ENCODE measurements around the gene CRACR2A.

Gene CRACR2A

DNA sequence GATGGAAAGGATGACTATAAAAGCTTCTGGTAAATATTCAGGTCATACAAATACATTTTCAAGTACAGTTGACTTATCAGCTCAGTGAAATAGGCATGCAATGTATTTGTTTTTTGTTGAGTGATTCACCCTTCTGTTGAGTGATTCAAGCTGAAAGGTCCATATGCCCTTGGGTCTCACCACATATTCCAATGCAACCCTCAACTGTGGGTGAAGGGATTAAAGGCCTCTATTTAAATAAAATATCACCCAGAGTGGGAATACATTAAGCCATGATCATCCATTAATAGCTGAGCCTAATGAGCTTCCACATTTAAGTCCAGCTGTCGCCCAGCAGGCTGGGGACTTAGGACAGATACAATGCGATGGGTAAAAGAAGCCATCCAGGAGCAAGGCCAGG, 120.2 kb downstream of the CRACR2A start:
- Histone ChIP-seq H3K4me1 (ENCODE audit: insufficient read depth, low read length) (no peaks in the 10 kb centered on the region), H3K36me3 (ENCODE audit: insufficient read depth, low read length) (no peaks in the 10 kb centered on the region), H3K4me3 (ENCODE audit: low read length) (no peak overlapping the region)

DNA sequence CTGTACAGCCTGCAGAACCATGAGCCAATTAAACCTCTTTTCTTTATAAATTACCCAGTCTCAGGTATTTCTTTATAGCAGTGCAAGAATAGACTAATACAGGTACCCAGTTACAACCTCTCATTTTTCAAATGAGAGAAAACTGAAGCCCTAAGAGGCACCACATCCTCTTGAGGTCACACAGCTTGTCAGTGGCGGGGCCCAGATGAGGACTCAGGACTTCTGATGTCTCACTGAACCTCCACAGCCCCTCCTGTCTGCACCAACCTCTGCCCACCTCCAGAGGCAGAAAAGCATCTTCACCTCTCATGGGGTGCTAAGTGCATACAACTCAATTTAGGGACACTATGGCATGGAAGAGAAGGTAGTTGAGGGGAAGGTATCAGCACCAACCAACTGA, 120.7 kb downstream of the CRACR2A start:
- no peak overlapping the region for H3K4me3 ChIP-seq (ENCODE audit: low read length)
- H3K4me1 ChIP-seq (ENCODE audit: insufficient read depth, low read length), result no peaks in the 10 kb centered on the region
- no peak overlapping the region for H2AFZ ChIP-seq (ENCODE audit: low read depth, low read length)
- no peaks in the 10 kb centered on the region for H3K36me3 ChIP-seq (ENCODE audit: insufficient read depth, low read length)
- H3K27me3 ChIP-seq (ENCODE audit: insufficient read depth, low read length), result no peaks in the 10 kb centered on the region
- H3K9me3 ChIP-seq (ENCODE audit: low read length), result no peaks in the 10 kb centered on the region

More for the DNA sequence above, 120.2 kb downstream of the CRACR2A start:
- Histone ChIP-seq H3K27me3 (ENCODE audit: insufficient read depth, low read length) (no peaks in the 10 kb centered on the region), H2AFZ (ENCODE audit: low read depth, low read length) (no peak overlapping the region), H3K9me3 (ENCODE audit: low read length) (no peaks in the 10 kb centered on the region)

DNA sequence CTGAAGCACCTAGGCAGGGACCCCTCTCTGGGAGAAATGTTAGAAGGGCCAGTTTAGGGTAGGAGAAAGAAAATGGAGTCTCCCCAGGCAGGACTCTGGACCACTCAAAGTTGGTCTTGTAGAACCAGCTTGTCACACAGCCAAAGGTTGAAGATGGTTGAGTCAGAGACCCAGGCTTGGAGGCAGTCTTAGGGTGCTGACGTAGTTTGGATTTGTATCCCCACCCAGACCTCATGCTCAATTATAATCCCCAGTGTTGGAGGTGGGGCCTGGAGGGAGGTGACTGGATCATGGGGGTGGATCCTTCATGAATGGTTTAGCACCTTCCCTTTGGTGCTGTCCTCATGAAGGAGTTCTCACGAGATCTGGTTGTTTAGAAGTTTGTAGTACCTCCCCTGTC, 121.2 kb downstream of the CRACR2A start:
- Histone ChIP-seq H3K36me3 (ENCODE audit: insufficient read depth, low read length) (no peaks in the 10 kb centered on the region), H3K27me3 (ENCODE audit: insufficient read depth, low read length) (no peaks in the 10 kb centered on the region), H3K4me3 (ENCODE audit: low read length) (no peak overlapping the region), H3K4me1 (ENCODE audit: insufficient read depth, low read length) (no peaks in the 10 kb centered on the region), H2AFZ (ENCODE audit: low read depth, low read length) (no peak overlapping the region), H3K9me3 (ENCODE audit: low read length) (no peaks in the 10 kb centered on the region)

DNA sequence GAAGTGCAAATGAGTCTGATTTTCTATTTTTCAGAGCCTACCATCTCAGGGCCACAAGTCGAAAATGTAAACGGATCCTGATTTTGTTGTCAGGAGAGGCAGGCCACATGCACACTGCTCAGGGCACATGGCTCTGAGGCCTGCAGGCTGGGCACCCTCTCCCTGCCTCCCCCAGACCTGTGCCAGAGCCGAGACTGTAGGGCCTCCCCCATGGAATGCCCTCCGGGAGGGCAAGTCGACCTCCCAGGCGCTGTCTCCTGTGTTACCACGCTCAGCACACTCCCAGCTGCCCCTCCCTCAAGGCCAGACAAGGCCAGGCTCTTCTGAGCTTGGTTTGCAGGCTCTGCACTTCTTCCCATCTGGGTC, 121.7 kb downstream of the CRACR2A start:
- H2AFZ ChIP-seq (ENCODE audit: low read depth, low read length), result no peak overlapping the region
- H3K9me3 ChIP-seq (ENCODE audit: low read length), result no peaks in the 10 kb centered on the region
- H3K4me1 ChIP-seq (ENCODE audit: insufficient read depth, low read length), result no peaks in the 10 kb centered on the region
- no peaks in the 10 kb centered on the region for H3K27me3 ChIP-seq (ENCODE audit: insufficient read depth, low read length)
- H3K4me3 ChIP-seq (ENCODE audit: low read length), result no peak overlapping the region
- no peaks in the 10 kb centered on the region for H3K36me3 ChIP-seq (ENCODE audit: insufficient read depth, low read length)

DNA sequence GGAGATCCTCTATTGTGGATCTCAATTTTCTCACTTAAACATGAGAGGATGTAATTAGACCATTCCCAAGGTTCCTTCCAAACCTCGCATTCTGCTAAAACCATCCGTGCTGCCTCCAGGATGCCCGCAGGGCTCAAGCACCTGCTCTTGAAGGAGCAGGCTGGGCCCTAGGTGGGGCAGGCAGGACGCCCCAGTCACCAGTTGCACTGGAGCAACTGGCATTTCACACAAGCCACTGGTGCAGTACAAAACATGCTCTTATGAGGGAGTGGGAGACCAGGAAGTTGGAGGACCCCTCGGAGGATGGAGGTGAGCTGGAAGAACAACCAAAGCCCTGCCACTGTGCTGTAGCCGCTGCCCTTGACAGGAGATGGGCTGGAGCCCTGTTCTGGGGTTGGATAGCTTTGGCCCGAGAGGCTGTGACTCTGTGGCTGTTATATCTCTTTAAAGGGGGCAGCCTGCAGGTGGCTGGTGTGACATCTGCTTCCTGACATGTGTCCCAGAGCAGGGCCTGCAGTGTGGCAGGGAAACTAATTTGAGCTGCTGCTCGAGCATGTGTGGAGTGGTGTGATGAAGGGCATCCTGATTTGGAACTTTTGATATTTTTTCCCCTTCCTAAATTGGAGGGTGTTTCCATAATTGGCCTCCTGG, 122.2 kb downstream of the CRACR2A start:
- no peak overlapping the region for H2AFZ ChIP-seq (ENCODE audit: low read depth, low read length)
- H3K36me3 ChIP-seq (ENCODE audit: insufficient read depth, low read length), result no peaks in the 10 kb centered on the region
- H3K4me1 ChIP-seq (ENCODE audit: insufficient read depth, low read length), result no peaks in the 10 kb centered on the region
- H3K9me3 ChIP-seq (ENCODE audit: low read length), result no peaks in the 10 kb centered on the region
- H3K4me3 ChIP-seq (ENCODE audit: low read length), result no peak overlapping the region
- H3K27me3 ChIP-seq (ENCODE audit: insufficient read depth, low read length), result no peaks in the 10 kb centered on the region

DNA sequence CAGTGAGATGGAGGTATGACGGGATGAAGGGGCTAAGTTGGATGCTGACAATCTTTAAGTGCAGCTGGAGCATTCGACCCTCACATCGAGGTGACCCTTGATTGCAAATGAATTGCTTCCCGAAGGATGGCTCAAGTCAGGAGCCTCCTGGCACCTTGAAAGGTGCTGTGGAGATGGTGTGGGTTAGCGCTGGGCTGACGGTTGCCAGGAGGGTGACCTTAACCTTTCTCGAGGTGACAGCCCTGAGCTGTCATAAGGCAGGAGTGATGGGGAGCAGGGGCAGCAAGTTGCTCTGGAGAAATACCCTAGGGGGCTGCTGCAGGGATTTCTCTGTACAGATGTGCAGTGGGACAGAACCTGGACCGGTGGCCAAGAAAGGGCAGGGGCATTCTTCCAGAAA, 122.8 kb downstream of the CRACR2A start:
- no peaks in the 10 kb centered on the region for H3K27me3 ChIP-seq (ENCODE audit: insufficient read depth, low read length)
- H3K9me3 ChIP-seq (ENCODE audit: low read length), result no peaks in the 10 kb centered on the region
- no peak overlapping the region for H2AFZ ChIP-seq (ENCODE audit: low read depth, low read length)
- H3K36me3 ChIP-seq (ENCODE audit: insufficient read depth, low read length), result no peaks in the 10 kb centered on the region
- no peak overlapping the region for H3K4me3 ChIP-seq (ENCODE audit: low read length)
- H3K4me1 ChIP-seq (ENCODE audit: insufficient read depth, low read length), result no peaks in the 10 kb centered on the region

DNA sequence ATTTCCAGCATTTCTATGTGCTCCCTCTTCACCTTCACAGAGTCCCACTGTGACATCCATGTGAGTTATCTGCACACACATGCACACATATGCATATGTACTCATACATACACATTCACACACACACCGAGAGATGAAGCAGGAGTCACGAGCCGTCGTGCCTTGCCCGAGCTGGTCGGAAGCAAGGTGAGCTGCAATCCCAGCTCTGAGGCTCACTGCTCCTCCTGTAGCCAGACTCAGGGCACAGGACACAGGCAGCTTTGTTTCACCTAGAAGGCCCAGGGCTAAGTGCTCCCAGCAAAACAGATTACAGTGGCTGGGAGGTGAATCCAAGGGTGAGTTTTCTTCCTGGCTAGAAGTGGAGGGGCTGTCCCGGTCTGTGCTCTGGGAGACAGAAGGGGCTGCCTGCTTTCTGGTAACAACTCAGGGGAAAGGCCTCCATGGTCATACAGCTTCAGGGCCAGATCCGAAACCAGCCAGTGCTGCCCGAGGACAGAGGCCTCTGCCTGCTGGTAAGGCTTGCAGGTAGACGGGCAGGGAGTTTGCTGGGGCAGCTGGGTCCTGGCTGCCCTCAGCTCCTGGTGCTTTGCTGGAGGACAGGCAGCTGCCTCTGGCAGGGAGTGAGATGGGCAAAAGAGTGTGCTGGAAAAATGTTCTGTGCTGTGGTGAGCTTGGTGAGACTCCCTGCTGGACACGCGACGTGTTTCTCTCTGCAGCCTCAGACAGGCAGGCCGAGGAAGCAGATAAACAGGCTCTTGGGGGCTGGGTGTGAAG, 123.7 kb downstream of the CRACR2A start:
- Histone ChIP-seq H3K9me3 (ENCODE audit: low read length) (no peaks in the 10 kb centered on the region), H3K4me1 (ENCODE audit: insufficient read depth, low read length) (peaks cover 2% of the 10 kb centered on the region)

DNA sequence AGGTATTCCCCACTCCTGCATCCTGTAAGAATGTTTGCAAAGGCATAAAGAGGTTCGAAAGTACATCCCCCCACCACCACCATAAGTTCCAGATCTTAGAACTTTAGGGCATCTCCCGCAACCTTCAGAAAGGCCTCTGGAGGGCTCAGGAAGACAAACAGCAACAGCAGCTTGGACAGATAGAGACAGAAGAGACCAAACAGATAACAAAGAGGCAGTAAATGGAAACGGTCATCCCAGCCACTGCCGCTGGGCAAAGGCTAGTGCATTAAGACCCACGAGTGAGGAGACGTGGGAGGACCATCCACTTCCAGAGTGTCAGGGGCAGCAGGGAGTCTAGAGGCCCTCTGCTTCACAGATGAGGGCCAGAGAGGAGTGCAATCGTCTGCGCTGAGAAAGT, 124.3 kb downstream of the CRACR2A start:
- H3K4me1 ChIP-seq (ENCODE audit: insufficient read depth, low read length), result peaks cover 8% of the 10 kb centered on the region
- no peak overlapping the region for H2AFZ ChIP-seq (ENCODE audit: low read depth, low read length)
- H3K9me3 ChIP-seq (ENCODE audit: low read length), result no peaks in the 10 kb centered on the region
- H3K27me3 ChIP-seq (ENCODE audit: insufficient read depth, low read length), result no peaks in the 10 kb centered on the region
- H3K36me3 ChIP-seq (ENCODE audit: insufficient read depth, low read length), result no peaks in the 10 kb centered on the region
- H3K4me3 ChIP-seq (ENCODE audit: low read length), result no peak overlapping the region

More for the DNA sequence above, 123.7 kb downstream of the CRACR2A start:
- no peak overlapping the region for H3K4me3 ChIP-seq (ENCODE audit: low read length)
- no peaks in the 10 kb centered on the region for H3K27me3 ChIP-seq (ENCODE audit: insufficient read depth, low read length)
- no peaks in the 10 kb centered on the region for H3K36me3 ChIP-seq (ENCODE audit: insufficient read depth, low read length)
- H2AFZ ChIP-seq (ENCODE audit: low read depth, low read length), result no peak overlapping the region

DNA sequence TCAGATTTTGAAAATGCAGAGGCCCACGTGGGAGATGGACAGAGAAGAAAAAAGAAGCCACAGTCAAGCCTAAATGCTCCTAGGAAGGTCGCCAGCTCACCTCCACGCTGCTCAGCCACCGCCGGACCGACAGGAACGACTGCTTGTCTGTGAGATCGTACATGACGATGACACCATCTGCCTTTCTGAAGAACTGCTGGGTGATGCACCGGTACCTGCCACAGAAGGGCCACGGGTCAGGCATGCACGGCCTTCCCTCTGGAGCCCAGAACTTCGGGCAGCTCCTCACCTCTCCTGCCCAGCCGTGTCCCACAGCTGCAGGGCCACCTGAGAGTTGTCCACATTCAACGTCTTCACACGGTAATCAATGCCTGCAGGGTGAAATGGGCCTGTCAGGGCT, 125.6 kb downstream of the CRACR2A start:
- H3K4me1 ChIP-seq (ENCODE audit: insufficient read depth, low read length), result peaks cover 21% of the 10 kb centered on the region
- H3K36me3 ChIP-seq (ENCODE audit: insufficient read depth, low read length), result no peaks in the 10 kb centered on the region
- no peak overlapping the region for H2AFZ ChIP-seq (ENCODE audit: low read depth, low read length)
- no peak overlapping the region for H3K4me3 ChIP-seq (ENCODE audit: low read length)
- no peaks in the 10 kb centered on the region for H3K27me3 ChIP-seq (ENCODE audit: insufficient read depth, low read length)
- H3K9me3 ChIP-seq (ENCODE audit: low read length), result no peaks in the 10 kb centered on the region

DNA sequence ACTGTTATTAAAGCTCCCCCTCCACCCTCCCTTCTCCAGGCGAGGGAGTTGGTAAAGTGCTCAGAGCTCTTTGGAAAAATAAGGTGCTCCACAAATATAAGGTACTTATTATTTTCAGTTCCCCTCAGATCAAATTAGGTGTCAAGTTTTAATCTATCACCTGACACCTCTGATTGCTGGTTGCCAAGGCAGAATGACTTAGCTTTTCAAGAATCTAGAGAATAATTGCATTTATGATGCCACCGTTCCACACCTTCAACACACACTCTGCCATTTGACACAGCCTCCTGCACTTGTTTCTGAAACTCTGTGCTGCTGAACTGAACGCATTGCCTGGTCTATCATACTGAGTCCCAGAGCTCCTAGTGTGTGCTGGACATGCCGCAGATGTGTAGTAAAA, 128.6 kb downstream of the CRACR2A start:
- Histone ChIP-seq H3K4me3 (ENCODE audit: low read length) (no peak overlapping the region), H3K4me1 (ENCODE audit: insufficient read depth, low read length) (peaks cover 29% of the 10 kb centered on the region), H3K27me3 (ENCODE audit: insufficient read depth, low read length) (no peaks in the 10 kb centered on the region)

DNA sequence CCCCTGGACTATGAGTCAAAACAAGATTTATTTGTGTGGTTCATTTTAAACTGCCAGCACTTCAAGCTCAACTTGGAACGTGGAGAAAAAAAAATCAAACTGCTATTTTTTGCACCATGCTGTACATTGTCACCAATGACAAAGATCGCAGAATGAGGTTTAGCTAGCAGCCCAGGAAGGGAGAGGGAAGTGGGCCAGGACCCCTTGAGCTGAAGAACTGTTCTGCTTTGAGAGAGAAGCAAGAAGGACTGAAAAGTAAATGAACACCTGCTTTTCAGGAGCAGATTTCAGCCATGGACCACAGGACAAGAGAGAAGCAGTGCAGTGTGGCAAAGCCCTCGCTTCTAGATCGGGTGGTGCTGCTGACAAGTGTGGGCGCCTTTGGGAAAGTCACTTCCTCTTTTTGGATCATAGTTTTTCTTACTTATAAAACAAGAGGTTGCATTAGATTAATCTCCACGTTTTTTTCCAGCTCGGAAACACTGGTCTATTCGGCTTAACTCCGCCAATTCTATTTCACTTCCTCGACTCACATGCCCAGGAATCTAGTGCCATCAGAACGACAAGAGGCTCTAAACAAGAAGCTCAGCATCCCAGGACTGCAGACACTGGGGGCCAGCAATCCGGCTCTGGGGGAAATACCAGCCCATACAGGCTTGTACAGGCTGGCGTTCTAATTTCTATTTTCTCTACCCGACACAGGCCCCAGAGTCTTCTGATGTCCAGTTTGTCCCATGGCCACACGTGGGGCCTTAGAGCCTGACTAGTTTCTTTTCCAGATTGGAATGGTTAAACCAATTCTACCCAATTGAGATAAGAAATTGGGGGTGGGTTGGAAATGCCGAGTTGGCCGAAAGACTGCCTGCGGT, 129.9 kb downstream of the CRACR2A start:
- no peaks in the 10 kb centered on the region for H3K36me3 ChIP-seq (ENCODE audit: insufficient read depth, low read length)
- no peaks in the 10 kb centered on the region for H3K9me3 ChIP-seq (ENCODE audit: low read length)
- peaks cover 29% of the 10 kb centered on the region for H3K4me1 ChIP-seq (ENCODE audit: insufficient read depth, low read length)
- H3K4me3 ChIP-seq (ENCODE audit: low read length), result no peak overlapping the region
- no peaks in the 10 kb centered on the region for H3K27me3 ChIP-seq (ENCODE audit: insufficient read depth, low read length)
- H2AFZ ChIP-seq (ENCODE audit: low read depth, low read length), result no peak overlapping the region

More for the DNA sequence above, 128.6 kb downstream of the CRACR2A start:
- Histone ChIP-seq H2AFZ (ENCODE audit: low read depth, low read length) (no peak overlapping the region), H3K36me3 (ENCODE audit: insufficient read depth, low read length) (no peaks in the 10 kb centered on the region), H3K9me3 (ENCODE audit: low read length) (no peaks in the 10 kb centered on the region)

DNA sequence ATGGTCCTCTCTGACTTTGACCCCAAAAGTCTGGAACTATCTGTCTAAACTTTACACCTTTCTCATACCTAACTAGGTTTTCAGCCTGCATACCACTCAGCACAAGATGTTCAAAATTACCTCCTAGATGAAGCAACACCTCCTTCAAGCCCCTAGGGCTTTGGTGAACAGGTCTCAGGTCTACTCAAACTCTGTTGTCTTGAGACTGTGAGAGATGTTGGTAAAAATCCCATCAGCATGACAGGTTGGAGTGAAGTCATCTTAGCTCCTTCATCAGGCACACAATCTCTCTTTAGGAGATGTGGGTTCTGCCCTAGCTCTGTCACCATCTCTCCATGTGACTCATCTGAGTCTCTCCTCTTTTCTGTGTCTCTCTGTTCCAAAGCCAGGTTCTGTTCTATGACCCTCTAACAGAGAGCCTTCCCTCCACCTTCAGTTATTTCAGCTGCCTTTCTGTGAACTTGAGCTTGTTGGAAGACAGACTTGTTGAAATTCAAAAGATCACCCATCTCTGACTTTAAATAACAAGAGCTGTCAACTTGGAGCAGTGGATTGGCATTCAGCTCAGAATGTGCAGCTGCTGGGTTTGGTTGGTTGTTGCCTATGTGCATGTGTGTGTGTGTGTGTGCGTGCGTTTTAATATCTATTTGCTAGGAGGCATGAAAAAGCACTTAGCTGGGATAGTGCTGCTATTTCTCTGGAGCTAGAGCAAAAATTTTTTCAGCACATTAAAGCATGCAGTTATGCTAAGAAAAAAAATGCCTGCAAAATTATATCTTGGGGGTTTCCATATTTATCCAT, 130.7 kb downstream of the CRACR2A start:
- Histone ChIP-seq H2AFZ (ENCODE audit: low read depth, low read length) (no peak overlapping the region), H3K4me3 (ENCODE audit: low read length) (no peak overlapping the region), H3K36me3 (ENCODE audit: insufficient read depth, low read length) (no peaks in the 10 kb centered on the region), H3K27me3 (ENCODE audit: insufficient read depth, low read length) (no peaks in the 10 kb centered on the region), H3K9me3 (ENCODE audit: low read length) (no peaks in the 10 kb centered on the region), H3K4me1 (ENCODE audit: insufficient read depth, low read length) (peaks cover 29% of the 10 kb centered on the region)

Measured in neuron (in vitro differentiated cells).